ENCODE results near the gene HINT3.
"Not testable (repeated sequence)": the region's sequence is repeated elsewhere in the genome, so short reads cannot be mapped to it uniquely, and the experiment has no call there.

HINT3 gene

GRCh38 chr6:125945378-125946141 lies 11.0 kb upstream of the HINT3 start:
- TF ChIP-seq CTCF (conservative IDR thresholded peaks at IDR 0.05; ENCODE audit: low read length): no peak
- no peak overlapping the region for H3K4me3 ChIP-seq (ENCODE audit: low read length)
- DNase-seq (ENCODE audit: low read depth): no peak

- TF ChIP-seq CTCF (conservative IDR thresholded peaks at IDR 0.05; ENCODE audit: low read length): no peak
- peak; percentile 41 for DNase-seq (ENCODE audit: low read depth)
- no peak overlapping the region for H3K4me3 ChIP-seq (ENCODE audit: low read length)
These were observed 9.0 kb upstream of the HINT3 start for GRCh38 chr6:125947615-125948014.

- no peak for DNase-seq (ENCODE audit: low read depth)
- no peak overlapping the region for H3K4me3 ChIP-seq (ENCODE audit: low read length)
- TF ChIP-seq CTCF (conservative IDR thresholded peaks at IDR 0.05; ENCODE audit: low read length): no peak
These were observed 8.1 kb upstream of the HINT3 start for GRCh38 chr6:125948455-125948854.

- no peak overlapping the region for H3K4me3 ChIP-seq (ENCODE audit: low read length)
- TF ChIP-seq CTCF (conservative IDR thresholded peaks at IDR 0.05; ENCODE audit: low read length): no peak
- DNase-seq (ENCODE audit: low read depth): no peak
These were observed 7.5 kb upstream of the HINT3 start for GRCh38 chr6:125949069-125949468.

GRCh38 chr6:125950293-125950692 lies 6.3 kb upstream of the HINT3 start:
- DNase-seq (ENCODE audit: low read depth): peak; percentile 31
- TF ChIP-seq CTCF (conservative IDR thresholded peaks at IDR 0.05; ENCODE audit: low read length): no peak
- no peak overlapping the region for H3K4me3 ChIP-seq (ENCODE audit: low read length)

GRCh38 chr6:125950716-125951115 lies 5.9 kb upstream of the HINT3 start:
- not testable (repeated sequence) for H3K4me3 ChIP-seq (ENCODE audit: low read length); DNase-seq (ENCODE audit: low read depth)

GRCh38 chr6:125951323-125951722 lies 5.2 kb upstream of the HINT3 start:
- H3K4me3 ChIP-seq (ENCODE audit: low read length): no peak overlapping the region
- no peak for TF ChIP-seq CTCF (conservative IDR thresholded peaks at IDR 0.05; ENCODE audit: low read length)
- no peak for DNase-seq (ENCODE audit: low read depth)

All from AG10803 (cell line).